CD4-positive, alpha-beta T cell treated with Interleukin-6 for 4 hours (primary cell): Measurements from ENCODE around the gene UST.

ENCODE experiments used
- DNase-seq: peaks from one replicate; pipeline ENCODE4 v3.0.0-alpha.2; 2020; ENCODE audit warnings: mixed read lengths

Gene UST

GRCh38 chr6:148805777-148806176 lies 58.9 kb downstream of the UST start:
- no peak for DNase-seq

GRCh38 chr6:148807784-148808183 lies 61.0 kb downstream of the UST start:
- no peak for DNase-seq

- DNase-seq = no peak
Observed at GRCh38 chr6:148808786-148809304, 62.0 kb downstream of the UST start.

GRCh38 chr6:148811459-148811858 lies 64.6 kb downstream of the UST start:
- DNase-seq = no peak

GRCh38 chr6:148814082-148814790 lies 67.4 kb downstream of the UST start:
- DNase-seq = no peak

GRCh38 chr6:148814869-148815268 lies 68.0 kb downstream of the UST start:
- no peak for DNase-seq

GRCh38 chr6:148816117-148816516 lies 69.3 kb downstream of the UST start:
- DNase-seq = no peak

GRCh38 chr6:148817689-148818088 lies 70.9 kb downstream of the UST start:
- DNase-seq = no peak

- DNase-seq = no peak
Observed at GRCh38 chr6:148818939-148819575, 72.2 kb downstream of the UST start.

- DNase-seq = no peak
Observed at GRCh38 chr6:148819852-148820251, 73.0 kb downstream of the UST start.

GRCh38 chr6:148822819-148823218 lies 76.0 kb downstream of the UST start:
- DNase-seq = no peak

GRCh38 chr6:148824291-148824690 lies 77.5 kb downstream of the UST start:
- no peak for DNase-seq

- no peak for DNase-seq
Observed at GRCh38 chr6:148824960-148825359, 78.1 kb downstream of the UST start.

GRCh38 chr6:148825492-148825891 lies 78.7 kb downstream of the UST start:
- no peak for DNase-seq

GRCh38 chr6:148827416-148828045 lies 80.7 kb downstream of the UST start:
- no peak for DNase-seq

- no peak for DNase-seq
Observed at GRCh38 chr6:148828047-148828446, 81.2 kb downstream of the UST start.

- no peak for DNase-seq
Observed at GRCh38 chr6:148829415-148830101, 82.7 kb downstream of the UST start.

- no peak for DNase-seq
Observed at GRCh38 chr6:148830614-148831013, 83.8 kb downstream of the UST start.

GRCh38 chr6:148831064-148831463 lies 84.2 kb downstream of the UST start:
- DNase-seq = peak; percentile 48

- no peak for DNase-seq
Observed at GRCh38 chr6:148831531-148831930, 84.7 kb downstream of the UST start.

GRCh38 chr6:148835920-148836441 lies 89.2 kb downstream of the UST start:
- peak; percentile 5 for DNase-seq

GRCh38 chr6:148836751-148837150 lies 89.9 kb downstream of the UST start:
- DNase-seq = no peak

GRCh38 chr6:148837941-148838340 lies 91.1 kb downstream of the UST start:
- DNase-seq = no peak
